GM18526 (cell line): ENCODE data around the gene CAPRIN1.

Experiments
- POLR2A ChIP-seq: IDR thresholded peaks from 3 replicates; pipeline ENCODE4 v1.6.1; 2011; ENCODE audit not compliant: insufficient read length; ENCODE audit errors: extremely low read depth

CAPRIN1 gene

GRCh38 chr11:34146411-34146810 lies 94.9 kb downstream of the CAPRIN1 start:
- TF ChIP-seq POLR2A, result no peak

GRCh38 chr11:34146866-34147265 lies 95.3 kb downstream of the CAPRIN1 start:
- TF ChIP-seq POLR2A, result no peak

- TF ChIP-seq POLR2A, result no peak
Observed at GRCh38 chr11:34147581-34147980, 96.0 kb downstream of the CAPRIN1 start.

- TF ChIP-seq POLR2A, result no peak
Observed at GRCh38 chr11:34148504-34149165, 97.1 kb downstream of the CAPRIN1 start.

GRCh38 chr11:34149274-34149673 lies 97.7 kb downstream of the CAPRIN1 start:
- no peak for TF ChIP-seq POLR2A

GRCh38 chr11:34149786-34150185 lies 98.3 kb downstream of the CAPRIN1 start:
- no peak for TF ChIP-seq POLR2A

- no peak for TF ChIP-seq POLR2A
Observed at GRCh38 chr11:34150494-34151151, 99.1 kb downstream of the CAPRIN1 start.
